ENCODE measurements around the gene MARF1. TPM values are rescaled to one million over a fixed set of nuclear protein-coding genes. Genes with fewer than 3 reads are reported as not detected.
A peak's percentile ranks its signal among the peaks of the same experiment; 100 is the strongest.

Gene MARF1
- total RNA-seq, 2 experiments from 2014 or later: 156 to 157 TPM

GRCh38 chr16:15644267-15644961 lies 1.5 kb upstream of the MARF1 start:
- POLR2A ChIA-PET: interaction anchor here (0.7 to 3.7 kb wide), 10 partner anchors 8 to 60 kb away, joined by 3 to 48 read pairs (median 6); no protein-coding TSS in a partner anchor
- Histone ChIP-seq H3K4me3 (ENCODE audit: low read length) (no peak overlapping the region), H3K9me3 (ENCODE audit: control insufficient read depth in 1 of 2, insufficient read depth in 1 of 2, low read length in 2 of 2) (no peaks in the 10 kb centered on the region), H3K27ac (ENCODE audit: low read depth in 1 of 2, low read length in 2 of 2) (peak overlapping the region; percentile 96 to 99), H3K27me3 (ENCODE audit: control insufficient read depth in 1 of 2, insufficient read depth in 2 of 2, low read length in 2 of 2) (no peaks in the 10 kb centered on the region), H3K4me1 (ENCODE audit: insufficient read depth, low read length) (peaks cover 27% of the 10 kb centered on the region), H3K36me3 (ENCODE audit: insufficient read depth, low read length) (peaks cover 2% of the 10 kb centered on the region)
- Mint-ChIP-seq H3K4me1 (ENCODE audit: low read depth) (peaks cover 41% of the 10 kb centered on the region), H3K9me3 (no peaks in the 10 kb centered on the region), H3K27me3 (no peaks in the 10 kb centered on the region), H3K36me3 (ENCODE audit: low read depth) (peaks cover 30% of the 10 kb centered on the region), H3K4me3 (peak overlapping the region; percentile 96), H3K27ac (peak overlapping the region; percentile 98)
- no peak for TF ChIP-seq CTCF (IDR thresholded peaks at IDR 0.05)
- ATAC-seq (ENCODE audit: poor library complexity) (no peak), DNase-seq (peak in 1 of 14 experiments; percentile 10)
- intact Hi-C loops (cut with DNase I, micrococcal nuclease): loop anchor here in 1 of 2 experiments (5.0 to 10.0 kb wide), 4 partner anchors 52 to 1010 kb away; partner anchors contain the start of genes BFAR, CEP20 and PARN
- CTCF ChIA-PET: interaction anchor here (0.7 to 2.8 kb wide), 6 partner anchors 17 to 70 kb away, joined by 3 to 15 read pairs (median 9); no protein-coding TSS in a partner anchor

GRCh38 chr16:15643946-15644250 lies 944 bp upstream of the MARF1 start:
- DNase-seq (no peak), ATAC-seq (ENCODE audit: poor library complexity) (no peak)
- no peaks in the 10 kb centered on the region for H3K27me3 ChIP-seq (ENCODE audit: control insufficient read depth in 1 of 2, insufficient read depth in 2 of 2, low read length in 2 of 2)
- H3K27ac Mint-ChIP-seq: peak overlapping the region; percentile 98
- H3K9me3 ChIP-seq (ENCODE audit: control insufficient read depth in 1 of 2, insufficient read depth in 1 of 2, low read length in 2 of 2): no peaks in the 10 kb centered on the region
- peak overlapping the region; percentile 96 for H3K4me3 Mint-ChIP-seq
- H3K9me3 Mint-ChIP-seq: no peaks in the 10 kb centered on the region
- peak overlapping the region; percentile 80 for H3K4me3 ChIP-seq (ENCODE audit: low read length)
- H3K36me3 Mint-ChIP-seq (ENCODE audit: low read depth): peaks cover 35% of the 10 kb centered on the region
- peak overlapping the region; percentile 96 to 99 for H3K27ac ChIP-seq (ENCODE audit: low read depth in 1 of 2, low read length in 2 of 2)
- ChIA-PET POLR2A (interaction anchor here (0.7 to 3.7 kb wide), 11 partner anchors 9 to 60 kb away, joined by 3 to 48 read pairs (median 7); no protein-coding TSS in a partner anchor), CTCF (interaction anchor here (1.6 to 3.2 kb wide), 5 partner anchors 17 to 217 kb away, joined by 6 to 15 read pairs (median 11); no protein-coding TSS in a partner anchor)
- TF ChIP-seq CTCF (IDR thresholded peaks at IDR 0.05): no peak
- peaks cover 6% of the 10 kb centered on the region for H3K36me3 ChIP-seq (ENCODE audit: insufficient read depth, low read length)
- no peaks in the 10 kb centered on the region for H3K27me3 Mint-ChIP-seq
- intact Hi-C loops (cut with DNase I, micrococcal nuclease): loop anchor here (1.0 to 10.0 kb wide), 10 partner anchors 7 to 1009 kb away; partner anchors contain the start of genes BFAR (in 1 of the 2), CEP20 (in 1 of the 2) and PARN (in 1 of the 2)
- peaks cover 45% of the 10 kb centered on the region for H3K4me1 Mint-ChIP-seq (ENCODE audit: low read depth)
- H3K4me1 ChIP-seq (ENCODE audit: insufficient read depth, low read length): peaks cover 30% of the 10 kb centered on the region

GRCh38 chr16:15642557-15643047 lies 352 bp downstream of the MARF1 start:
- Histone ChIP-seq H3K27me3 (ENCODE audit: control insufficient read depth in 1 of 2, insufficient read depth in 2 of 2, low read length in 2 of 2) (no peaks in the 10 kb centered on the region), H3K4me3 (ENCODE audit: low read length) (peak overlapping the region; percentile 80), H3K4me1 (ENCODE audit: insufficient read depth, low read length) (peaks cover 39% of the 10 kb centered on the region), H3K9me3 (ENCODE audit: control insufficient read depth in 1 of 2, insufficient read depth in 1 of 2, low read length in 2 of 2) (no peaks in the 10 kb centered on the region), H3K36me3 (ENCODE audit: insufficient read depth, low read length) (peaks cover 18% of the 10 kb centered on the region), H3K27ac (ENCODE audit: low read depth in 1 of 2, low read length in 2 of 2) (peak overlapping the region; percentile 83 to 96)
- Mint-ChIP-seq H3K27me3 (no peaks in the 10 kb centered on the region), H3K36me3 (ENCODE audit: low read depth) (peaks cover 47% of the 10 kb centered on the region), H3K9me3 (no peaks in the 10 kb centered on the region), H3K27ac (peak overlapping the region; percentile 98), H3K4me3 (peak overlapping the region; percentile 96), H3K4me1 (ENCODE audit: low read depth) (peaks cover 50% of the 10 kb centered on the region)
- ATAC-seq (ENCODE audit: poor library complexity): peak; percentile 67
- POLR2A ChIA-PET: interaction anchor here (0.5 to 3.7 kb wide), 19 partner anchors 9 to 246 kb away, joined by 3 to 48 read pairs (median 7); partner anchors contain the start of gene CEP20
- intact Hi-C loops (cut with DNase I, micrococcal nuclease): loop anchor here (1.0 to 10.0 kb wide), 10 partner anchors 9 to 1008 kb away; partner anchors contain the start of genes BFAR (in 1 of the 2), CEP20 (in 1 of the 2) and PARN (in 1 of the 2)
- DNase-seq: peak; percentile 73 to 92 (median 83)
- peak; percentile 56 for TF ChIP-seq CTCF (IDR thresholded peaks at IDR 0.05)
- CTCF ChIA-PET: interaction anchor here (0.8 to 3.2 kb wide), 19 partner anchors 8 to 215 kb away, joined by 3 to 20 read pairs (median 5); no protein-coding TSS in a partner anchor
